Gastroesophageal sphincter (tissue), 4 donors: ENCODE results near the gene RBM6. TPM values are rescaled to one million over a fixed set of nuclear protein-coding genes. Genes with fewer than 3 reads are reported as not detected.
"Not testable (repeated sequence)": the region's sequence is repeated elsewhere in the genome, so short reads cannot be mapped to it uniquely, and the experiment has no call there.

Source experiments
- ATAC-seq: fragments of 150-250 bp; one replicate; pipeline ENCODE4 v1.9.1; 2016; ENCODE audit warnings: mild to moderate bottlenecking, moderate library complexity
- H3K27ac ChIP-seq, 4 donors: fragments of 200-600 bp; sonication (generic) in 3 of 4; 1 replicate in 3 of 4; 2 replicates in 1 of 4; pipeline ENCODE4 v1.5.1; 2016 to 2019
- H3K27me3 ChIP-seq: fragments of 200-600 bp; sonication (generic); one replicate; pipeline ENCODE4 v1.5.1; 2019
- H3K36me3 ChIP-seq, 2 donors: fragments of 200-600 bp; sonication (generic); one replicate each; pipeline ENCODE4 v1.5.1; 2019; ENCODE audit warnings: control low read depth in 1 of 2
- H3K4me1 ChIP-seq, 3 donors: fragments of 200-600 bp; sonication (generic); 1 replicate in 2 of 3; 2 replicates in 1 of 3; pipeline ENCODE4 v1.5.1; 2016 to 2019; ENCODE audit warnings: control low read depth in 2 of 3
- H3K4me3 ChIP-seq, 2 donors: fragments of 200-600 bp; sonication (generic); one replicate each; pipeline ENCODE4 v1.5.1; 2019; ENCODE audit warnings: mild to moderate bottlenecking in 1 of 2, moderate library complexity in 1 of 2
- H3K9me3 ChIP-seq, 3 donors: fragments of 200-600 bp; sonication (generic); one replicate each; pipeline ENCODE4 v1.5.1; 2017 to 2019; ENCODE audit warnings: control low read depth in 2 of 3
- EP300 ChIP-seq: sonication (generic); formaldehyde crosslinking; IDR thresholded peaks from one replicate; pipeline ENCODE4 v1.6.1; 2017; ENCODE audit warnings: antibody characterized with exemption, mild to moderate bottlenecking
- POLR2A ChIP-seq, 2 donors: fragments of 450-650 bp; IDR thresholded peaks; one replicate each; pipeline ENCODE4 v1.6.1; 2017; ENCODE audit warnings: antibody characterized with exemption in 2 of 2, mild to moderate bottlenecking in 2 of 2, moderate library complexity in 1 of 2
- POLR2AphosphoS5 ChIP-seq: sonication (generic); formaldehyde crosslinking; IDR thresholded peaks from one replicate; pipeline ENCODE4 v1.6.1; 2017; ENCODE audit warnings: antibody characterized with exemption
- WGBS, 2 donors: methylation state at CpG; one replicate each; pipeline ENCODE4 v1.1.5; 2018; ENCODE audit warnings: low coverage in 1 of 2; 5-methylcytosine and 5-hydroxymethylcytosine counted together
- total RNA-seq, 4 donors: library from RNA; depleted of rRNA; stranded (reverse); fragments of >200 nt; gene quantifications; one replicate each; pipeline ENCODE4 v1.1.0, GENCODE V29; 2016
- TF ChIP-seq, protein P1 (sequence below), 4 experiments: fragments of 200-600 bp in 2 of 4; fragments of 450-650 bp in 2 of 4; sonication (generic) in 1 of 4; IDR thresholded peaks; one replicate each; pipeline ENCODE4 v1.5.1; 2017 to 2019; ENCODE audit warnings: antibody characterized with exemption in 4 of 4, mild to moderate bottlenecking in 2 of 4, moderate library complexity in 2 of 4

The RBM6 gene
- total RNA-seq, 4 donors from 2014 or later = 39.0 to 135 (median 84.2) TPM

DNA sequence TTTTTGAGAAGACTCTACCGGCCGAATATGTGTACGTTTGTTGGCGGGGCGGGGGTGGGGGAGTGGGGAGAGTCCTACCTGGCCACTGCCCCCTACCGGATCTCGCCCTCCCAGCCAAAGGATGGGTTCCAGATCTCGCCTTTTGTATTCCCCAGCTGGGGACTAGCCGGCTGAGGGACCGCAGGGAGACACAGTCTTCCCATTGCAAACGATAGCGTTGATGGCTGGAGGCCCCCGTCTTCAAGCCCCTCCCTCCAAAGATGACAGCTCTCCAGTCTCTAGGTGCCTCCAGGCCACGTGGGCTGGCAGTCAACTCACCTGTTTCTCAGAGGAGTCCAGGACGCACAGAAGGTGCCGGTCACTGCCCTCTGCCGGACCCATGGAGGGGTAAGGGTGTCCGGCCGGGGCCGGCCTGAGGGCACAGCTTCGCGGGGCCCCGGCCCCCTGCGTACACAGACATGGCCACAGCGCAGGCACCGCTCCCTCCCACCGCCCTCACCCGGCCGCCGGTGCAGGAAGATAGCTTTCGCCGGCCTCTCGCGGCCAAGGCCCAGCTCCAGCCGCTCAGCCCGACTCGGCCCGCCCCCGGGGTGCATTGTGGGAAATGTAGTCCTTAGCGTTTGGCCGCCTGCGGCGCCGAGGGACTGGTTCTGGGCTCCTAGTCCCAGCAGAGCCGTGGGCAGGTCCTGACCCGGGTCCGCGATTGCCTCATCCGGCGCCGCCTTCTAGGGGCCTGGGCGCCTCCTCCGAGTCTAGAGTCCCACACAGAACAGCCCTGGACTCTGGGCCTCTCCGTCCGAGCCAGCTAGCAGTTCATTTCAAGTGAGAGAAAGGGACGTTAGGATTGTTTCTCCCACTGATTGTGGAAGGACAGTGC, 10.4 kb upstream of the RBM6 start, which contains the start of gene MON1A:
TSS of gene MON1A (minus strand) at position 521 of the 877 bp plus-strand sequence. CDS start 16,465 bp downstream, outside the sequence.
- Histone ChIP-seq H3K4me1 (peaks cover 0 to 24% (median 9%) of the 10 kb centered on the region in 3 donors), H3K27me3 (no peaks in the 10 kb centered on the region), H3K36me3 (no peaks in the 10 kb centered on the region), H3K4me3 (peak within 1 kb of the TSS; percentile 69), H3K9me3 (no peaks in the 10 kb centered on the region), H3K27ac (peak within 1 kb of the TSS; percentile 83 to 91 (median 88))
- peak; percentile 99 for ATAC-seq
- WGBS, 2 donors = 0 to 5% methylated on average over 3 to 12 of the region's 56 CpGs
- TF ChIP-seq, protein P1, sequence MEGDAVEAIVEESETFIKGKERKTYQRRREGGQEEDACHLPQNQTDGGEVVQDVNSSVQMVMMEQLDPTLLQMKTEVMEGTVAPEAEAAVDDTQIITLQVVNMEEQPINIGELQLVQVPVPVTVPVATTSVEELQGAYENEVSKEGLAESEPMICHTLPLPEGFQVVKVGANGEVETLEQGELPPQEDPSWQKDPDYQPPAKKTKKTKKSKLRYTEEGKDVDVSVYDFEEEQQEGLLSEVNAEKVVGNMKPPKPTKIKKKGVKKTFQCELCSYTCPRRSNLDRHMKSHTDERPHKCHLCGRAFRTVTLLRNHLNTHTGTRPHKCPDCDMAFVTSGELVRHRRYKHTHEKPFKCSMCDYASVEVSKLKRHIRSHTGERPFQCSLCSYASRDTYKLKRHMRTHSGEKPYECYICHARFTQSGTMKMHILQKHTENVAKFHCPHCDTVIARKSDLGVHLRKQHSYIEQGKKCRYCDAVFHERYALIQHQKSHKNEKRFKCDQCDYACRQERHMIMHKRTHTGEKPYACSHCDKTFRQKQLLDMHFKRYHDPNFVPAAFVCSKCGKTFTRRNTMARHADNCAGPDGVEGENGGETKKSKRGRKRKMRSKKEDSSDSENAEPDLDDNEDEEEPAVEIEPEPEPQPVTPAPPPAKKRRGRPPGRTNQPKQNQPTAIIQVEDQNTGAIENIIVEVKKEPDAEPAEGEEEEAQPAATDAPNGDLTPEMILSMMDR (IDR thresholded peaks at IDR 0.05) = peak in 2 of 4 experiments; percentile 37 to 57
- TF ChIP-seq POLR2AphosphoS5 (peak; percentile 53), POLR2A (IDR thresholded peaks at IDR 0.05) (peak; percentile 33 to 55), EP300 (no peak)

DNA sequence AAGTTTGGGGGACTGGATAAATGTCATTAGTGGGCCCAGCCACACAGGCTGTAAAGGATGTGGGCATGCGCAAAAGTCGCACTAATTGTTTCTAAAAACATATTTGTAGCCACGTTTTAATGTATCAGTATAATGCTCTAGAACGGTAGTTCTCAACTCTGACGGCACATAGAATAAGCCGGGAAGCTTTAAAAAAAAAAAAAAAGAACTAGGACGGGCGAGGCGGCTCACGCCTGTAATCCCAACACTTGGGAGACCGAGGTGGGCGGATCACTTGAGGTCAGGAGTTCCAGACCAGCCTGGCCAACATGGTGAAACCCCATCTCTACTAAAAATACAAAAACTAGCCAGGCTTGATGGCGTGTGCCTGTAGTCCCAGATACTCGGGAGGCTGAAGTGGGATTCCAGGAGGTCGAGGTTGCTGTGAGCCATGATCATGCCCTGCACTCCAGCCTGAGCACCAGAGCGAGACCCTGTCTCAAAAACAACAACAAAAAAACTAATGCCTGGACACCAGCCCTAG, 9.7 kb upstream of the RBM6 start:
- H3K27me3 ChIP-seq = no peaks in the 10 kb centered on the region
- H3K4me3 ChIP-seq = peak overlapping the region; percentile 69
- TF ChIP-seq POLR2A (IDR thresholded peaks at IDR 0.05) = no peak
- no peak for TF ChIP-seq POLR2AphosphoS5
- no peak for TF ChIP-seq EP300
- TF ChIP-seq, protein P1 (IDR thresholded peaks at IDR 0.05) = no peak
- H3K27ac ChIP-seq = peak overlapping the region; percentile 83 to 91 (median 88)
- ATAC-seq = no peak
- H3K9me3 ChIP-seq = no peaks in the 10 kb centered on the region
- H3K4me1 ChIP-seq = peaks cover 0 to 24% (median 9%) of the 10 kb centered on the region in 3 donors
- no peaks in the 10 kb centered on the region for H3K36me3 ChIP-seq
- 29 to 33% methylated on average over 12 to 14 of the region's 16 CpGs for WGBS, 2 donors

DNA sequence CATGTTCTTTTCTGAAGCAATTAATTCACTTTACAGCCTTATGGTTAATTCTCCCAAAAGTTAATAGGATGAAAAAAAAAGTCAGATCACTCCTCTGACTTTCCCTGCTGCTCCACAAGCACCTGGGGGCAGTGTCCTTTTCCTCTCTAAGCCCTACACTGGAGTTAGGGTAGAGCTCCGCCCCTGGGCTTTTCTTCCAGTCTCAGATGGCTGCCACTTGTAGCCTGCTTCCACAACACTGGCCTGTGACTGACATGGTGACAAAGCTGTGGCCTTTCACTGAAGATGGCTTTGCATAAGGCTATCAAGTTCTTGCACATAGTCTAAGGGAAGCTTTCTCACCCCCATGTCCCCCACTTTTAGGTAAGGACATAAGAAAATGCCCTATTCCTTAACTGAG, 9.0 kb upstream of the RBM6 start:
- Histone ChIP-seq H3K4me3 (no peak overlapping the region), H3K4me1 (peaks cover 0 to 24% (median 9%) of the 10 kb centered on the region in 3 donors), H3K27ac (peak overlapping the region in 3 of 4 donors; percentile 85 to 91 (median 90)), H3K9me3 (no peaks in the 10 kb centered on the region), H3K36me3 (no peaks in the 10 kb centered on the region), H3K27me3 (no peaks in the 10 kb centered on the region)
- no peak for ATAC-seq
- TF ChIP-seq EP300 (no peak), POLR2A (IDR thresholded peaks at IDR 0.05) (no peak), POLR2AphosphoS5 (no peak)
- TF ChIP-seq, protein P1 (IDR thresholded peaks at IDR 0.05) = no peak
- 83% methylated on average over 1 of the region's 1 CpG; no CpG with 5 or more reads in 1 of the 2 donors for WGBS, 2 donors

DNA sequence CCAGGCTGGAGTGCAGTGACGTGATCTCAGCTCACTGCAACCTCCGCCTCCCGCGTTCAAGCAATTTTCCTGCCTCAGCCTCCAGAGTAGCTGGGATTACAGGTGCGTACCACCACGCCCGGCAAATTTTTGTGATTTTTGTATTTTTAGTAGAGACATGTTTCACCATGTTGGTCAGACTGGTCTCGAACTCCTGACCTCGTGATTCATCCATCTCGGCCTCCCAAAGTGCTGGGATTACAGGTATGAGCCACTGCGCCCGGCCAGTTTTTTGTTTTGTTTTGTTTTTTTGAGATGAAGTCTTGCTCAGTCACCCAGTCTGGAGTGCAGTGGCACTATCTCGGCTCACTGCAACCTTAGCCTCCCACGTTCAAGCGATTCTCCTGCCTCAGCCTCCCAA, 7.7 kb upstream of the RBM6 start:
- WGBS, 2 donors = 80 to 91% methylated on average over 1 to 14 of the region's 15 CpGs
- not testable (repeated sequence) for H3K4me3 ChIP-seq

DNA sequence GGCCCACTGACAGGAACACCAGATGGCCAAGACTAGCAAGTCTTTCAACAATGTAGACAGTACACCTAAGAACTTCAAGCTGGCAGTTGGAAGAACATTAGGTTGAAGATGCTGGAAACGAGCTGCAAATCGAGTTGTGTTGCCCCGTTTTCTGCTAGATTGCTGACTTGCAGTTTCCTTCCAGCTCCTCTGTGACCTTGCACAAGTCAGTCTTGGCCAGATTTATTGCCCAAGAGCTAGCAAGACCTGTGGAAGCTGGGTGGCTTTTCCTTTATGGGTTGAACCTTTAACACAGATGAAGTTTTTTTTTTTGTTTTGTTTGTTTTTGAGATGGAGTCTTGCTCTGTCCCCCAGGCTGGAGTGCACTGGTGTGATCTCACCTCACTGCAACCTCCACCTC, 2.9 kb upstream of the RBM6 start:
- Histone ChIP-seq H3K36me3 (no peaks in the 10 kb centered on the region), H3K9me3 (no peaks in the 10 kb centered on the region), H3K4me3 (no peak overlapping the region), H3K27ac (no peak overlapping the region), H3K27me3 (no peaks in the 10 kb centered on the region), H3K4me1 (peaks cover 0 to 22% (median 12%) of the 10 kb centered on the region in 3 donors)
- TF ChIP-seq POLR2A (IDR thresholded peaks at IDR 0.05) = no peak
- TF ChIP-seq POLR2AphosphoS5 = no peak
- TF ChIP-seq, protein P1 (IDR thresholded peaks at IDR 0.05) = no peak
- no peak for TF ChIP-seq EP300
- WGBS, 2 donors = 20 to 66% methylated on average over 1 to 3 of the region's 3 CpGs
- no peak for ATAC-seq

More for the DNA sequence above, 7.7 kb upstream of the RBM6 start:
- not testable (repeated sequence) for H3K9me3 ChIP-seq, H3K36me3 ChIP-seq, H3K27me3 ChIP-seq, H3K27ac ChIP-seq, ATAC-seq
- H3K4me1 ChIP-seq = peaks cover 0 to 24% (median 9%) of the 10 kb centered on the region in 3 donors
